Measurements from ENCODE around the gene HJV. TPM values are rescaled to one million over a fixed set of nuclear protein-coding genes. Genes with fewer than 3 reads are reported as not detected.

The HJV gene
- total RNA-seq, 1 donor from 2014 or later, result not detected

- Mint-ChIP-seq H3K27me3 (no peaks in the 10 kb centered on the region), H3K36me3 (peaks cover 29% of the 10 kb centered on the region), H3K9me3 (no peaks in the 10 kb centered on the region), H3K27ac (peak overlapping the region; percentile 72), H3K4me1 (ENCODE audit: unreplicated experiment) (peaks cover 42% of the 10 kb centered on the region), H3K4me3 (peak overlapping the region; percentile 63)
- no peak for TF ChIP-seq CTCF (conservative IDR thresholded peaks at IDR 0.05)
- DNase-seq (ENCODE audit: extremely low spot score, unreplicated experiment), result no peak
Measured at GRCh38 chr1:145990249-145990855, 31.2 kb downstream of the HJV start.

GRCh38 chr1:145988773-145989172 lies 32.8 kb downstream of the HJV start:
- H3K27me3 Mint-ChIP-seq, result no peaks in the 10 kb centered on the region
- TF ChIP-seq CTCF (conservative IDR thresholded peaks at IDR 0.05), result no peak
- H3K9me3 Mint-ChIP-seq, result no peaks in the 10 kb centered on the region
- H3K36me3 Mint-ChIP-seq, result peaks cover 13% of the 10 kb centered on the region
- H3K4me3 Mint-ChIP-seq, result no peak overlapping the region
- H3K4me1 Mint-ChIP-seq (ENCODE audit: unreplicated experiment), result peaks cover 43% of the 10 kb centered on the region
- DNase-seq (ENCODE audit: extremely low spot score, unreplicated experiment), result no peak
- peak overlapping the region; percentile 84 for H3K27ac Mint-ChIP-seq

- no peaks in the 10 kb centered on the region for H3K9me3 Mint-ChIP-seq
- H3K27me3 Mint-ChIP-seq, result no peaks in the 10 kb centered on the region
- peaks cover 46% of the 10 kb centered on the region for H3K4me1 Mint-ChIP-seq (ENCODE audit: unreplicated experiment)
- DNase-seq (ENCODE audit: extremely low spot score, unreplicated experiment), result no peak
- H3K4me3 Mint-ChIP-seq, result no peak overlapping the region
- peak overlapping the region; percentile 84 for H3K27ac Mint-ChIP-seq
- peaks cover 5% of the 10 kb centered on the region for H3K36me3 Mint-ChIP-seq
- TF ChIP-seq CTCF (conservative IDR thresholded peaks at IDR 0.05), result no peak
Measured at GRCh38 chr1:145987926-145988325, 33.6 kb downstream of the HJV start.

GRCh38 chr1:145986551-145986950 lies 35.0 kb downstream of the HJV start:
- Mint-ChIP-seq H3K9me3 (no peaks in the 10 kb centered on the region), H3K36me3 (no peaks in the 10 kb centered on the region), H3K27ac (no peak overlapping the region), H3K4me1 (ENCODE audit: unreplicated experiment) (peaks cover 43% of the 10 kb centered on the region), H3K4me3 (no peak overlapping the region), H3K27me3 (no peaks in the 10 kb centered on the region)
- no peak for TF ChIP-seq CTCF (conservative IDR thresholded peaks at IDR 0.05)
- DNase-seq (ENCODE audit: extremely low spot score, unreplicated experiment), result no peak

- Mint-ChIP-seq H3K27me3 (no peaks in the 10 kb centered on the region), H3K9me3 (no peaks in the 10 kb centered on the region), H3K4me1 (ENCODE audit: unreplicated experiment) (peaks cover 43% of the 10 kb centered on the region), H3K27ac (peak overlapping the region; percentile 89), H3K4me3 (no peak overlapping the region), H3K36me3 (no peaks in the 10 kb centered on the region)
- TF ChIP-seq CTCF (conservative IDR thresholded peaks at IDR 0.05), result no peak
- no peak for DNase-seq (ENCODE audit: extremely low spot score, unreplicated experiment)
Measured at GRCh38 chr1:145985502-145986439, 35.8 kb downstream of the HJV start.

Data from type B pancreatic cell (in vitro differentiated cells).